Measurements from ENCODE around the gene VAV2. TPM values are rescaled to one million over a fixed set of nuclear protein-coding genes. Genes with fewer than 3 reads are reported as not detected.

Gene VAV2
- total and polyA plus RNA-seq, 2 experiments from 2014 or later = 8.1 to 28.9 TPM

DNA sequence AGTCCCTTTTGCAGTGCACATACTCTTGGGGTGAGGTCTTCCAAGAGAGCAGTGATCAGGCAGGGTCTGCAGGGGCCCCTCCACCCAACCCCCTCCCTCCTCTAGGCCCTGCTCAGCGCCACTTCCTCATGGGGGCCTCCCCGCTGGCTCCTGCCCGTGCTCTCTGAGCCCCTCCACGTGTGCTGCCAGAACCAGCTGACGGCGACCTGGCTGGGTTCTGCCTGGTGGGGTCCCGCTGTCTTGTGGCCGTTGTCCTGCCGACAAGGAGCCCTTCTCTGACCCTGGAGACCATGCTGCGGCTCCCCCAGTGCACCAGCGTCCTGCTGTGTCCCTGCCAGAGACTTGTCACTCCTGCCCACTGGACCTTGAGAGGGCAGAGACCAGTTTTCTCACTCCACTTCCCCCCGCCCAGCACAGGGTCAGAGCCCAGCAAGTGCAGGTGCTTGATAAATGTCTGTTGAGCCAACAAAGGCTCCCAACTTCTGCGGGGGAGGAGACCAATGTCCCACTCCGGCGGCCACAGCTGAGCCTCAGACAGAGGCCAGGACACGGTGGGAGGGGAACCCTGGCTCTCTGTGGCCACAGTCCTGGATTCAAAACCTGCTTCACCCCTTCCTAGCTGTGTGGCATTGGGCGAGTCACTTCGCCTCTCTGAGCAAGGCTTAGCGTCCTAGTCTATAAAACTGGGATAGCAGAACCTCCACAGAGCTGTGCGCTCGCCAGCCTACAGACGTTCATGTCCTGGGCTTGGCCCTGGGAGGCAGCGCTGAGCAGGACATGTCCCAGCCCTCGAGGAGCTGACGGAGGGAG lies 278.8 kb downstream of the VAV2 start:
- no peaks in the 10 kb centered on the region for H3K79me2 ChIP-seq (replicated peaks; ENCODE audit: insufficient read depth)

DNA sequence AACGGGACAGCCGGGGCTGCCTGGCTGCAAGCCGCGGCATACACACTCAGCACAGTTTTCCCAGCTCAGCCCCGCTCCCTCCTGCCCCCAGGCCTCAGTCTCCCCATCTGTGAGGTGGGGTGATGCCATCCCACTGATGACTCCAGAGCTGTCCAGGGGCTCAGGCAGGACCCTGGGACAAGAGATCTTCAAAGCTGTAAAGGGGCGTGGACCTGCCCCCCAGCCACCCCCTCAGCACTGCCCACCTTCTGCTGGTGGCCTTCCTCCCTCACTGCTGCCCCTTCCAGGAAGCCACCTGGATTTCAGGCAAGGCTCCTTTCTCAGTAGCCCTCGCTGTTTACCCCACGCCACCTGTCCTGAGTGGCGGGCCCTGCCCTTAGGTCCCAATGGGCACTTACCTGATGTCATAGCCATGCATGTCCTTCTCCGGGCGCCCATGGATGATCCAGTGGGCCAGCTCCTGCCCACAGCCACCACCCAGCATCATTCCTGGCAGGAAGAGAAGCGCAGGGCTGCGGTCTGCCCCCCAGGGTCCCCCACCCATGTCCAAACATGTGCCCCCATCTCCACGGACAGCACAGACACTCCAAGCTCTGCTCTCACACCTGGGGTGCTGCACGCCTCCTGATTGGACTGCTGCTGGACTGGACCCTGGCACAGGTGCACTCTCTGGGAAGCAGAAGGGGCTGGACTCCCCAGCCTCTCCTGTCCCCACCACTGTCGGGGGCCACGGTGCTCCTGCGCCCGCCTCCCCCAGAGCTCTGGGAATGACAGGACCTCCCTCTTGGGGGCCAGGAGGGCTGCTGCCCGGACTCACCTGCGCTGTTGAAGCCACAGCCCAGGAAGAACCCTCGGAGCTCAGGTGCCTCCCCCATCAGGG lies 279.7 kb downstream of the VAV2 start:
- no peaks in the 10 kb centered on the region for H3K4me1 ChIP-seq (ENCODE audit: insufficient read depth)
- no peaks in the 10 kb centered on the region for H3K9me2 ChIP-seq (ENCODE audit: insufficient read depth)
- no peaks in the 10 kb centered on the region for H3K9me3 Mint-ChIP-seq
- peaks cover 17% of the 10 kb centered on the region for H3K4me1 Mint-ChIP-seq
- H3F3A ChIP-seq (replicated peaks; ENCODE audit: low read depth) = no peaks in the 10 kb centered on the region
- no peaks in the 10 kb centered on the region for H3K36me3 Mint-ChIP-seq (ENCODE audit: low read depth)
- no peak overlapping the region for H3K27ac ChIP-seq (ENCODE audit: low read depth)
- no peak for DNase-seq (ENCODE audit: low spot score)
- H3K4me3 Mint-ChIP-seq = no peak overlapping the region
- ATAC-seq = no peak
- H3K36me3 ChIP-seq (ENCODE audit: insufficient read depth) = no peaks in the 10 kb centered on the region
- no peak overlapping the region for H2AFZ ChIP-seq
- no peak overlapping the region for H3K4me3 ChIP-seq
- H3K79me2 ChIP-seq (replicated peaks; ENCODE audit: insufficient read depth) = no peaks in the 10 kb centered on the region
- H4K20me1 ChIP-seq (replicated peaks; ENCODE audit: insufficient read depth) = no peaks in the 10 kb centered on the region
- H3K27me3 Mint-ChIP-seq (ENCODE audit: insufficient read depth, low read depth, poor library complexity) = peaks cover 8% of the 10 kb centered on the region
- no peaks in the 10 kb centered on the region for H3K27me3 ChIP-seq (ENCODE audit: insufficient read depth)
- no peak overlapping the region for H3K27ac Mint-ChIP-seq
- no peak overlapping the region for H3K4me2 ChIP-seq
- TF ChIP-seq ZNF114 (CRISPR knock-in tag; IDR thresholded peaks at IDR 0.05) (no peak), JUNB (IDR thresholded peaks at IDR 0.05; ENCODE audit: unreplicated experiment) (no peak)
- TF ChIP-seq, protein P1, sequence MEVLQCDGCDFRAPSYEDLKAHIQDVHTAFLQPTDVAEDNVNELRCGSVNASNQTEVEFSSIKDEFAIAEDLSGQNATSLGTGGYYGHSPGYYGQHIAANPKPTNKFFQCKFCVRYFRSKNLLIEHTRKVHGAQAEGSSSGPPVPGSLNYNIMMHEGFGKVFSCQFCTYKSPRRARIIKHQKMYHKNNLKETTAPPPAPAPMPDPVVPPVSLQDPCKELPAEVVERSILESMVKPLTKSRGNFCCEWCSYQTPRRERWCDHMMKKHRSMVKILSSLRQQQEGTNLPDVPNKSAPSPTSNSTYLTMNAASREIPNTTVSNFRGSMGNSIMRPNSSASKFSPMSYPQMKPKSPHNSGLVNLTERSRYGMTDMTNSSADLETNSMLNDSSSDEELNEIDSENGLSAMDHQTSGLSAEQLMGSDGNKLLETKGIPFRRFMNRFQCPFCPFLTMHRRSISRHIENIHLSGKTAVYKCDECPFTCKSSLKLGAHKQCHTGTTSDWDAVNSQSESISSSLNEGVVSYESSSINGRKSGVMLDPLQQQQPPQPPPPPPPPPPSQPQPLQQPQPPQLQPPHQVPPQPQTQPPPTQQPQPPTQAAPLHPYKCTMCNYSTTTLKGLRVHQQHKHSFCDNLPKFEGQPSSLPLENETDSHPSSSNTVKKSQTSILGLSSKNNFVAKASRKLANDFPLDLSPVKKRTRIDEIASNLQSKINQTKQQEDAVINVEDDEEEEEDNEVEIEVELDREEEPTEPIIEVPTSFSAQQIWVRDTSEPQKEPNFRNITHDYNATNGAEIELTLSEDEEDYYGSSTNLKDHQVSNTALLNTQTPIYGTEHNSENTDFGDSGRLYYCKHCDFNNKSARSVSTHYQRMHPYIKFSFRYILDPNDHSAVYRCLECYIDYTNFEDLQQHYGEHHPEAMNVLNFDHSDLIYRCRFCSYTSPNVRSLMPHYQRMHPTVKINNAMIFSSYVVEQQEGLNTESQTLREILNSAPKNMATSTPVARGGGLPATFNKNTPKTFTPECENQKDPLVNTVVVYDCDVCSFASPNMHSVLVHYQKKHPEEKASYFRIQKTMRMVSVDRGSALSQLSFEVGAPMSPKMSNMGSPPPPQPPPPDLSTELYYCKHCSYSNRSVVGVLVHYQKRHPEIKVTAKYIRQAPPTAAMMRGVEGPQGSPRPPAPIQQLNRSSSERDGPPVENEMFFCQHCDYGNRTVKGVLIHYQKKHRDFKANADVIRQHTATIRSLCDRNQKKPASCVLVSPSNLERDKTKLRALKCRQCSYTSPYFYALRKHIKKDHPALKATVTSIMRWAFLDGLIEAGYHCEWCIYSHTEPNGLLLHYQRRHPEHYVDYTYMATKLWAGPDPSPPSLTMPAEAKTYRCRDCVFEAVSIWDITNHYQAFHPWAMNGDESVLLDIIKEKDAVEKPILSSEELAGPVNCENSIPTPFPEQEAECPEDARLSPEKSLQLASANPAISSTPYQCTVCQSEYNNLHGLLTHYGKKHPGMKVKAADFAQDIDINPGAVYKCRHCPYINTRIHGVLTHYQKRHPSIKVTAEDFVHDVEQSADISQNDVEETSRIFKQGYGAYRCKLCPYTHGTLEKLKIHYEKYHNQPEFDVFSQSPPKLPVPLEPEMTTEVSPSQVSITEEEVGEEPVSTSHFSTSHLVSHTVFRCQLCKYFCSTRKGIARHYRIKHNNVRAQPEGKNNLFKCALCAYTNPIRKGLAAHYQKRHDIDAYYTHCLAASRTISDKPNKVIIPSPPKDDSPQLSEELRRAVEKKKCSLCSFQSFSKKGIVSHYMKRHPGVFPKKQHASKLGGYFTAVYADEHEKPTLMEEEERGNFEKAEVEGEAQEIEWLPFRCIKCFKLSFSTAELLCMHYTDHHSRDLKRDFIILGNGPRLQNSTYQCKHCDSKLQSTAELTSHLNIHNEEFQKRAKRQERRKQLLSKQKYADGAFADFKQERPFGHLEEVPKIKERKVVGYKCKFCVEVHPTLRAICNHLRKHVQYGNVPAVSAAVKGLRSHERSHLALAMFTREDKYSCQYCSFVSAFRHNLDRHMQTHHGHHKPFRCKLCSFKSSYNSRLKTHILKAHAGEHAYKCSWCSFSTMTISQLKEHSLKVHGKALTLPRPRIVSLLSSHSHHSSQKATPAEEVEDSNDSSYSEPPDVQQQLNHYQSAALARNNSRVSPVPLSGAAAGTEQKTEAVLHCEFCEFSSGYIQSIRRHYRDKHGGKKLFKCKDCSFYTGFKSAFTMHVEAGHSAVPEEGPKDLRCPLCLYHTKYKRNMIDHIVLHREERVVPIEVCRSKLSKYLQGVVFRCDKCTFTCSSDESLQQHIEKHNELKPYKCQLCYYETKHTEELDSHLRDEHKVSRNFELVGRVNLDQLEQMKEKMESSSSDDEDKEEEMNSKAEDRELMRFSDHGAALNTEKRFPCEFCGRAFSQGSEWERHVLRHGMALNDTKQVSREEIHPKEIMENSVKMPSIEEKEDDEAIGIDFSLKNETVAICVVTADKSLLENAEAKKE (CRISPR knock-in tag; IDR thresholded peaks at IDR 0.05) = no peak
- TF ChIP-seq, protein P2, sequence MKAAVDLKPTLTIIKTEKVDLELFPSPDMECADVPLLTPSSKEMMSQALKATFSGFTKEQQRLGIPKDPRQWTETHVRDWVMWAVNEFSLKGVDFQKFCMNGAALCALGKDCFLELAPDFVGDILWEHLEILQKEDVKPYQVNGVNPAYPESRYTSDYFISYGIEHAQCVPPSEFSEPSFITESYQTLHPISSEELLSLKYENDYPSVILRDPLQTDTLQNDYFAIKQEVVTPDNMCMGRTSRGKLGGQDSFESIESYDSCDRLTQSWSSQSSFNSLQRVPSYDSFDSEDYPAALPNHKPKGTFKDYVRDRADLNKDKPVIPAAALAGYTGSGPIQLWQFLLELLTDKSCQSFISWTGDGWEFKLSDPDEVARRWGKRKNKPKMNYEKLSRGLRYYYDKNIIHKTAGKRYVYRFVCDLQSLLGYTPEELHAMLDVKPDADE (IDR thresholded peaks at IDR 0.05) = no peak

More for the DNA sequence above, 278.8 kb downstream of the VAV2 start:
- Mint-ChIP-seq H3K4me3 (no peak overlapping the region), H3K36me3 (ENCODE audit: low read depth) (no peaks in the 10 kb centered on the region; the same call in 2 of the 3 replicates), H3K27ac (no peak overlapping the region), H3K4me1 (peaks cover 17% of the 10 kb centered on the region), H3K9me3 (no peaks in the 10 kb centered on the region), H3K27me3 (ENCODE audit: insufficient read depth, low read depth, poor library complexity) (peaks cover 11% of the 10 kb centered on the region)
- no peaks in the 10 kb centered on the region for H3K27me3 ChIP-seq (ENCODE audit: insufficient read depth)
- H3K4me3 ChIP-seq = no peak overlapping the region
- H2AFZ ChIP-seq = no peak overlapping the region
- no peaks in the 10 kb centered on the region for H3K36me3 ChIP-seq (ENCODE audit: insufficient read depth)
- H3K27ac ChIP-seq (ENCODE audit: low read depth) = no peak overlapping the region
- H3K4me1 ChIP-seq (ENCODE audit: insufficient read depth) = no peaks in the 10 kb centered on the region
- no peak overlapping the region for H3K4me2 ChIP-seq
- H3F3A ChIP-seq (replicated peaks; ENCODE audit: low read depth) = no peaks in the 10 kb centered on the region
- DNase-seq (ENCODE audit: low spot score) = no peak
- H4K20me1 ChIP-seq (replicated peaks; ENCODE audit: insufficient read depth) = no peaks in the 10 kb centered on the region
- H3K9me2 ChIP-seq (ENCODE audit: insufficient read depth) = no peaks in the 10 kb centered on the region
- peak; percentile 10; the same call in 1 of the 3 replicates for ATAC-seq
- TF ChIP-seq, protein P3, sequence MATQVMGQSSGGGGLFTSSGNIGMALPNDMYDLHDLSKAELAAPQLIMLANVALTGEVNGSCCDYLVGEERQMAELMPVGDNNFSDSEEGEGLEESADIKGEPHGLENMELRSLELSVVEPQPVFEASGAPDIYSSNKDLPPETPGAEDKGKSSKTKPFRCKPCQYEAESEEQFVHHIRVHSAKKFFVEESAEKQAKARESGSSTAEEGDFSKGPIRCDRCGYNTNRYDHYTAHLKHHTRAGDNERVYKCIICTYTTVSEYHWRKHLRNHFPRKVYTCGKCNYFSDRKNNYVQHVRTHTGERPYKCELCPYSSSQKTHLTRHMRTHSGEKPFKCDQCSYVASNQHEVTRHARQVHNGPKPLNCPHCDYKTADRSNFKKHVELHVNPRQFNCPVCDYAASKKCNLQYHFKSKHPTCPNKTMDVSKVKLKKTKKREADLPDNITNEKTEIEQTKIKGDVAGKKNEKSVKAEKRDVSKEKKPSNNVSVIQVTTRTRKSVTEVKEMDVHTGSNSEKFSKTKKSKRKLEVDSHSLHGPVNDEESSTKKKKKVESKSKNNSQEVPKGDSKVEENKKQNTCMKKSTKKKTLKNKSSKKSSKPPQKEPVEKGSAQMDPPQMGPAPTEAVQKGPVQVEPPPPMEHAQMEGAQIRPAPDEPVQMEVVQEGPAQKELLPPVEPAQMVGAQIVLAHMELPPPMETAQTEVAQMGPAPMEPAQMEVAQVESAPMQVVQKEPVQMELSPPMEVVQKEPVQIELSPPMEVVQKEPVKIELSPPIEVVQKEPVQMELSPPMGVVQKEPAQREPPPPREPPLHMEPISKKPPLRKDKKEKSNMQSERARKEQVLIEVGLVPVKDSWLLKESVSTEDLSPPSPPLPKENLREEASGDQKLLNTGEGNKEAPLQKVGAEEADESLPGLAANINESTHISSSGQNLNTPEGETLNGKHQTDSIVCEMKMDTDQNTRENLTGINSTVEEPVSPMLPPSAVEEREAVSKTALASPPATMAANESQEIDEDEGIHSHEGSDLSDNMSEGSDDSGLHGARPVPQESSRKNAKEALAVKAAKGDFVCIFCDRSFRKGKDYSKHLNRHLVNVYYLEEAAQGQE (IDR thresholded peaks at IDR 0.05; ENCODE audit: unreplicated experiment) = no peak
- TF ChIP-seq EZH2 (IDR thresholded peaks at IDR 0.05; ENCODE audit: low read depth, unreplicated experiment) (no peak), JUNB (IDR thresholded peaks at IDR 0.05; ENCODE audit: unreplicated experiment) (no peak), ZNF114 (CRISPR knock-in tag; IDR thresholded peaks at IDR 0.05) (no peak)

All from GM23338 (cell line).